Activated CD4-positive, alpha-beta T cell treated with anti-CD3 and anti-CD28 coated beads for 48 hours (primary cell): ENCODE measurements around the gene STAC3.
A peak's percentile ranks its signal among the peaks of the same experiment; 100 is the strongest.

Experiments
- DNase-seq: peaks from one replicate; pipeline ENCODE4 v3.0.0-alpha.2; 2020

Gene STAC3

GRCh38 chr12:57235017-57235727 lies 15.8 kb downstream of the STAC3 start:
- DNase-seq, result no peak

GRCh38 chr12:57234571-57235016 lies 16.4 kb downstream of the STAC3 start:
- DNase-seq, result no peak

GRCh38 chr12:57234233-57234570 lies 16.8 kb downstream of the STAC3 start:
- no peak for DNase-seq

GRCh38 chr12:57233357-57234232 lies 17.4 kb downstream of the STAC3 start:
- DNase-seq, result no peak

GRCh38 chr12:57232156-57232756 lies 18.7 kb downstream of the STAC3 start:
- no peak for DNase-seq

- DNase-seq, result peak; percentile 2
These were observed 19.5 kb downstream of the STAC3 start for GRCh38 chr12:57231276-57232021.

- no peak for DNase-seq
These were observed 20.4 kb downstream of the STAC3 start for GRCh38 chr12:57230381-57231155.

- DNase-seq, result peak; percentile 97
These were observed 21.2 kb downstream of the STAC3 start, which contains the start of gene SHMT2 for GRCh38 chr12:57229634-57230380. SHMT2 (plus strand) TSS chr12:57229711; CDS start chr12:57229779, 68 bp downstream.

- no peak for DNase-seq
These were observed 21.8 kb downstream of the STAC3 start for GRCh38 chr12:57229046-57229633.

- no peak for DNase-seq
These were observed 23.5 kb downstream of the STAC3 start for GRCh38 chr12:57227315-57228115.

- DNase-seq, result no peak
These were observed 24.2 kb downstream of the STAC3 start for GRCh38 chr12:57226588-57227314.

- no peak for DNase-seq
These were observed 25.2 kb downstream of the STAC3 start for GRCh38 chr12:57225680-57226210.

- peak; percentile 77 for DNase-seq
These were observed 25.9 kb downstream of the STAC3 start for GRCh38 chr12:57224973-57225679.

GRCh38 chr12:57224278-57224972 lies 26.6 kb downstream of the STAC3 start:
- DNase-seq, result no peak

- peak; percentile 28 for DNase-seq
These were observed 27.5 kb downstream of the STAC3 start for GRCh38 chr12:57223191-57224165.
